ENCODE results near the gene TAS2R30. TPM values are rescaled to one million over a fixed set of nuclear protein-coding genes. Genes with fewer than 3 reads are reported as not detected.
"Not testable (repeated sequence)": the region's sequence is repeated elsewhere in the genome, so short reads cannot be mapped to it uniquely, and the experiment has no call there.

TAS2R30 gene
- total RNA-seq, 4 donors from 2014 or later = 2.5 to 17.8 (median 8.5) TPM

DNA sequence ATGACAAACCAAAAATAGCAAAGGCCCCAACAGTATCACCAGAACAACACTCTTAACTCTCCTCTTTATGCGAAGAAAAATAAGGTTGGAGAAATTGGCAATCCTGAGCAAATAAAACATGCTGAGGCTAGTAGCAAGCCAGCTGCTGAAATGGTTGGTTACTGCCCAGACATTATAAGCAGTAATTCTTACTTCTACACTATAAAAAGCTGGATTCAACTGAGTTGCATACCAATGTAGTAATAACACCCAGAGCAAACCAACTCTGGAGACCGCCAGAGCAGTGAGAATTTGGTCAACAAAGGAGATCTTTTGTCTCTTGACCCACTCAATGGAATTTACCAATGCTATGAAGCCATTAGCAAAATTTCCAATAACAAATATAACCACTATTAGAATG is 628 bp downstream of the TAS2R30 start:
- no peak for ATAC-seq (ENCODE audit: low FRiP score)
- TF ChIP-seq, protein P1, sequence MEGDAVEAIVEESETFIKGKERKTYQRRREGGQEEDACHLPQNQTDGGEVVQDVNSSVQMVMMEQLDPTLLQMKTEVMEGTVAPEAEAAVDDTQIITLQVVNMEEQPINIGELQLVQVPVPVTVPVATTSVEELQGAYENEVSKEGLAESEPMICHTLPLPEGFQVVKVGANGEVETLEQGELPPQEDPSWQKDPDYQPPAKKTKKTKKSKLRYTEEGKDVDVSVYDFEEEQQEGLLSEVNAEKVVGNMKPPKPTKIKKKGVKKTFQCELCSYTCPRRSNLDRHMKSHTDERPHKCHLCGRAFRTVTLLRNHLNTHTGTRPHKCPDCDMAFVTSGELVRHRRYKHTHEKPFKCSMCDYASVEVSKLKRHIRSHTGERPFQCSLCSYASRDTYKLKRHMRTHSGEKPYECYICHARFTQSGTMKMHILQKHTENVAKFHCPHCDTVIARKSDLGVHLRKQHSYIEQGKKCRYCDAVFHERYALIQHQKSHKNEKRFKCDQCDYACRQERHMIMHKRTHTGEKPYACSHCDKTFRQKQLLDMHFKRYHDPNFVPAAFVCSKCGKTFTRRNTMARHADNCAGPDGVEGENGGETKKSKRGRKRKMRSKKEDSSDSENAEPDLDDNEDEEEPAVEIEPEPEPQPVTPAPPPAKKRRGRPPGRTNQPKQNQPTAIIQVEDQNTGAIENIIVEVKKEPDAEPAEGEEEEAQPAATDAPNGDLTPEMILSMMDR (IDR thresholded peaks at IDR 0.05) = no peak
- DNase-seq (ENCODE audit: low spot score) = no peak

DNA sequence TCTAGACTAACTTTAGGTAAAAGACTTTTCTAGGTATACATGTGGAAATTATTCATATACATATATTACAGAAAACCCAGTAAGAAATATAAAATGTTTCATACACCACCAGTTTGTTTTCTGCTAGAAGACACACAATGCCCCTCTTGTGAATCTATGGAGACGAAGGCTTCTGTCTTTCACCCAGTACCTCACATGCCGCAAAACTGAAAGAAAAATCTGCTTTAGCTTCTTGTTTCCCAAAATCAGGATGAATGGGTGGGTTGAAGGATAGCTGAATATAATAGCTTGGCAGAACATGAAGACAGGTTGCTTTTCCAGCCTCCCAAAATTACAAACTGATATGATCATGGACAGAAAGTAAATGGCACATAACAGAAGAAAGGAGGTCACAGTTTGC is 1.3 kb downstream of the TAS2R30 start:
- ATAC-seq (ENCODE audit: low FRiP score) (no peak), DNase-seq (ENCODE audit: low spot score) (no peak)
- TF ChIP-seq, protein P1 (IDR thresholded peaks at IDR 0.05) = no peak

DNA sequence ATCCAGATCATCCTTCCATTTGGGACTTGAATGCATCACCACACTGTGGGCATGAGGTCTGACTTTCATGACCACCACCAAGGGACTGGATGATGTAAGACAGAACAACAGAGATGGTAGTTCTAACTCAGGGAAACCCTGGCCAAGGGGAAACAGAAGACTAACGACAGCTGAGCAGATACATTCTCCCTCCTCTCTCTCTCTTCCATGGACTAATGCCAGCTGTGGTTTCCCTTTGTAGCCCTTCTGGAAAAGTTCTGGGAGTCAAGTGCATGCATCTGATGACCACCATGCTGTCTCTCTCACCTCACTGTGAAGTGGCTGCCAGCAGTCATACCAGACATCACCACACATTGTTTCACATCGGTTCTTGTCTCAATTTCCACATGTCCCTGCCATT is 3.4 kb downstream of the TAS2R30 start:
- ATAC-seq (ENCODE audit: low FRiP score) (no peak), DNase-seq (ENCODE audit: low spot score) (no peak)
- TF ChIP-seq, protein P1 (IDR thresholded peaks at IDR 0.05) = no peak

DNA sequence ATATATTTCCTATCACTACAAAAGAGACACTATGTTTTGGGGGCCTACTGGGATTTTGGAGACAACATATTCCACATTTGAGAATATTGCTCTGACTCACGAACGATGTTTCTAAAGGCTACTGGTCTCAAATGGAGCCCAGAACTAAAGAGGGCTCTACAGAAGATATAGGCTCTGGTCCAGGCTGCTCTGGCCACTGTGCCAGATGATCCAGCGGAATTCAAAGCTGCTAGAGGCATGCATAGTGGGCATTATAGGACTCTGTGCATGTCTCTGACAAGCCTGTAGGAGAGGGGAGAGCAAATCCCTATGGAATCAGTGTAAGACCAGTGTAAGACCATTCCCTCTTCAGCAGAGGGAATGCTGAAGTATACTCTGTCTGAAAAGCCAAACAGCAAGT is 4.1 kb downstream of the TAS2R30 start:
- no peak for ATAC-seq (ENCODE audit: low FRiP score)
- TF ChIP-seq, protein P1 (IDR thresholded peaks at IDR 0.05) = no peak
- DNase-seq (ENCODE audit: low spot score) = no peak

DNA sequence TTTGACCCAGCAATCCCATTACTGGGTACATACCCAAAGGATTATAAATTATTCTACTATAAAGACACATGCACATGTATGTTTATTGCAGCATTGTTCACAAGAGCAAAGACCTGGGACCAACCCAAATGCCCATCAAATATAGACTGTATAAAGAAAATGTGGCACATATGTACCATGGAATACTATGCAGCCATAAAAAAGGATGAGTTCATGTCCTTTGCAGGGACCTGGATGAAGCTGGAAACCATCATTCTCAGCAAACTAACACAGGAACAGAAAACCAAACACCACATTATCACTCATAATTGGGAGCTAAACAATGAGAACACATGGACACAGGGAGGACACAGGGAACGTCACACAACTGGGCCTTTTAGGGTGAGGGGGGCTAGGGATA is 20.3 kb downstream of the TAS2R30 start:
- ATAC-seq (ENCODE audit: low FRiP score); DNase-seq (ENCODE audit: low spot score): not testable (repeated sequence)

DNA sequence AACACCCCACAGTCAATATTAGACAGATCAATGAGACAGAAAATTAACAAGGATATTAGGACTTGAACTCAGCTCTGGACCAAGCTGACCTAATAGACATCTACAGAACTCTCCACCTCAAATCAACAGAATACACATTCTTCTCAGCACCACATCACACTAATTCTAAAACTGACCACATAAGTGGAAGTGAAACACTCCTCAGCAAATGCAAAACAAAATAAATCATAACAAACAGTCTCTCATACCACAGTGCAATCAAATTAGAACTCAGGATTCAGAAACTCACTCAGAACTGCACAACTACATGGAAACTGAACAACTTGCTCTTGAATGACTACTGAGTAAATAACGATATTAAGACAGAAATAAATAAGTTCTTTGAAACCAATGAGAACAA is 23.2 kb downstream of the TAS2R30 start:
- ATAC-seq (ENCODE audit: low FRiP score); DNase-seq (ENCODE audit: low spot score): not testable (repeated sequence)

DNA sequence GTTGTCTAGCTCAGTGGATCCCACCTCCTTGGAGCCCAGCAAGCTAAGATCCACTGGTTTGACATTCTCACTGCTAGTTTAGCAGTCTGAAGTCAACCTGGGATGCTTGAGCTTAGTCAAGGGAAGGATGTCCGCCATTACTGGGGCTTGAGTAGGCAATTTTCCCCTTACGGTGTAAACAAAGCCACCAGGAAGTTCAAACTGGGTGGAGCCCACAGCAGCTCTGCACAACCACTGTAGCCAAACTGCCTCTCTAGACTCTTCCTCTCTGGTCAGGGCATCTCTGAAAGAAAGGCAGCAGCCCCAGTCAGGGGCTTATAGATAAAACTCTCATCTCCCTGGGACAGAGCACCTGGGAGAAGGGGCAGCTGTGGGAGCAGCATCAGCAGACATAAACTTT is 25.6 kb downstream of the TAS2R30 start:
- TF ChIP-seq, protein P1 (IDR thresholded peaks at IDR 0.05) = no peak
- ATAC-seq (ENCODE audit: low FRiP score) = no peak
- DNase-seq (ENCODE audit: low spot score) = no peak

DNA sequence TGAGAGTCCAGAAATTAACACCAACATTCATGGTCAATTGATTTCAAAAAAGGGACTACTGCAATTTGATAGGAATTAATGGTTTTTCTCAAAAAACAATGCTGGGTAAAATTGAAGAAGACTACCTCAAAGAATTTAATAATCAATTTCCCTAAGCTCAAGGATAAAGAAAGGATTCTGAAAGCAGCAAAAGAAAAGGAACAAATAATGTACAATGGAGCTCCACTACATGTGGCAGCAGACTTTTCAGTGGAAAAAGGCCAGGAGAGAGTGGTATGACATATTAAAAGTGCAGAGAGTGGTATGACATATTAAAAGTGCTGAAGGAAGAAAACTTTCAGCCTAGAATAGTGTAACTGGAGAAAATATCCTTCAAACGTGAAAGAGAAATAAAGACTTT is 26.7 kb downstream of the TAS2R30 start:
- ATAC-seq (ENCODE audit: low FRiP score) (no peak), DNase-seq (ENCODE audit: low spot score) (no peak)
- TF ChIP-seq, protein P1 (IDR thresholded peaks at IDR 0.05) = no peak

Data from omental fat pad (tissue), 4 donors.